Gastrocnemius medialis (tissue), 4 donors: ENCODE measurements around the gene FOS. TPM values are rescaled to one million over a fixed set of nuclear protein-coding genes. Genes with fewer than 3 reads are reported as not detected.

Source experiments
- ATAC-seq, 2 donors: fragments of 150-250 bp; one replicate each; pipeline ENCODE4 v1.9.1; 2016
- DNase-seq, 2 donors: peaks; one replicate each; pipeline ENCODE4 v3.0.0-alpha.2; 2019
- H3K27ac ChIP-seq, 4 donors: fragments of 200-600 bp; sonication (generic); 1 replicate in 1 of 4; 2 replicates in 3 of 4; pipeline ENCODE4 v1.5.1; 2016 to 2018; ENCODE audit warnings: mild to moderate bottlenecking in 2 of 4, moderate library complexity in 1 of 4
- H3K27me3 ChIP-seq, 3 donors: fragments of 200-600 bp; sonication (generic) in 2 of 3; 1 replicate in 1 of 3; 2 replicates in 2 of 3; pipeline versions ENCODE4 v1.5.1 to v1.6.0; 2016 to 2019; ENCODE audit warnings: mild to moderate bottlenecking in 1 of 3, moderate library complexity in 1 of 3
- H3K36me3 ChIP-seq, 2 donors: fragments of 200-600 bp; sonication (generic) in 1 of 2; one replicate each; pipeline ENCODE4 v1.5.1; 2017 to 2018
- H3K4me1 ChIP-seq, 2 donors: fragments of 200-600 bp; sonication (generic) in 1 of 2; one replicate each; pipeline ENCODE4 v1.5.1; 2016 to 2017; ENCODE audit warnings: mild to moderate bottlenecking in 2 of 2
- H3K4me3 ChIP-seq, 4 donors: fragments of 200-600 bp; sonication (generic) in 3 of 4; 1 replicate in 1 of 4; 2 replicates in 3 of 4; pipeline ENCODE4 v1.5.1; 2016 to 2019; ENCODE audit warnings: mild to moderate bottlenecking in 2 of 4
- H3K9me3 ChIP-seq, 3 donors: fragments of 200-600 bp; sonication (generic) in 2 of 3; 1 replicate in 1 of 3; 2 replicates in 2 of 3; pipeline ENCODE4 v1.5.1; 2016 to 2019
- POLR2A ChIP-seq, 2 donors: fragments of 450-650 bp; IDR thresholded peaks; one replicate each; pipeline ENCODE4 v1.6.1; 2017; ENCODE audit warnings: antibody characterized with exemption in 2 of 2, mild to moderate bottlenecking in 2 of 2, moderate library complexity in 2 of 2
- in situ Hi-C, 4 donors: fragments of 200-750 bp; cut with MboI; loops; one replicate each; pipeline versions ENCODE4 v1.15.0 to v1.8.0; 2017; ENCODE audit warnings: low sequenced_read_pairs in 4 of 4
- intact Hi-C: fragments of 100-400 bp; cut with DNase I; formaldehyde crosslinking; loops from one replicate; pipeline ENCODE4 v1.15.1; 2023; ENCODE audit warnings: low total_unique reads
- total RNA-seq, 4 donors: library from RNA; depleted of rRNA; stranded (reverse); fragments of >200 nt; gene quantifications; one replicate each; pipeline versions ENCODE4 v1.1.0 to v1.2.3, GENCODE V29; 2016
- TF ChIP-seq, protein P1 (sequence below), 5 experiments: fragments of 450-650 bp in 3 of 5; fragments of 200-600 bp in 2 of 5; sonication (generic) in 2 of 5; IDR thresholded peaks in 4 of 5; conservative IDR thresholded peaks in 1 of 5; 1 replicate in 4 of 5; 2 replicates in 1 of 5; pipeline ENCODE4 v1.5.1; 2016 to 2019; ENCODE audit warnings: antibody characterized with exemption in 5 of 5, mild to moderate bottlenecking in 3 of 5, moderate library complexity in 3 of 5

The FOS gene
- total RNA-seq, 4 donors from 2014 or later: 16.3 to 110 (median 53.5) TPM

DNA sequence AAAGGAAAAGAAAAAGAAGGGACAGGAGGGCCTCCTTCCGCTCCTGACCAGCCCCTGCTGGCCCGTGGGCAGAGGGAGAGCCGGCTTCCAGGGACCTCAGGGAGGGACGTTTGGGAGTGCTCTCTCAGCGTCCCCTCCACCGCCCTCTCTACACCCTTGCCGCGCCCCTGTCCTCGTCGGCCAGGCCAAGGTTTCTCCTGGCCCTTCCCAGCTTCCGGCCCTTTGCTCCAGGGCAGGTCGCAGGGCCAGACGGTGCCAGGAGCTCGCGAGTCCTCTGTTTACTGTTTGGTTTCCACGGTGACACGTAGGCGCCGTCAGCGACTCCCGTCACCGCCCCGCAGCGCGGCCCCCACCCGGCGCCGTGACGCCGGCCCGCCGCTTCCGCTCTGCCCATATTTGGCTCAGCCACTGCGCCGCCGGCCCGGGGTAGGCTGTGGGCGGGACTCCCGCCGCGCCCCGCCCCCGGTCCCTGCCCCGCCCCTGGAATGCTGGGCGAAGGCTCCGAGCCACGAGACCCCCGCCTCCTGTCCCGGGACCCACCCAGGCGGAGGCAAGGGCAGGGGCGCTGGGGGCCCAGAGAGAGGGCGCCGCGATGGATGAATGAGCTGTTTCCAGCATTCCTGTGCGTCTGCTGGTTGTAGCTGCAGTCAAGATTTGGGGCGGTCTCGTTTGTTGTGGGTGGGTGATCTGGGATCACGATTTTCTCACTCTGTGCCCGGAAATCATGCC lies 15.5 kb downstream of the FOS start:
- intact Hi-C loops: loop anchor here (1.0 to 2.0 kb wide), 4 partner anchors 17 to 118 kb away; partner anchors contain the start of gene TMED10
- peaks cover 22 to 24% of the 10 kb centered on the region in 2 donors for H3K4me1 ChIP-seq
- DNase-seq: peak; percentile 92 to 97

DNA sequence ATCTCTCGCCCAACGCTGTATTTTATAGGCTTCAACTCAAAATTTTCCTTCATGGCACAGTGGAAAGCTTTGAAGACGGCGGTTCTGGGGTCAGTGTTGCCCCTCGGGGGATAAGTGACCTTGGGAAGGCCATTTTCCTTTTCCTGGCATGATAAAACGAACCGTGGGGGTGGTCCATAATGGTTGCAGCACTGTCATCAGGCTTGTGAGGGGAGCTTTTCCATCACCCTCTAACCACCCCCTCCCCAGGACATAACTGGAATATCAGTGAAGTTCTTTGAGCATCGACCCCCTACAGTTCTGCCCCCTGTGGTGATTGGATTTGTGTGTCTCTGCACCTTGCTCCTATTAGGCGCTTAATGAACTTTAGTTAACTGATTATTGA lies 16.0 kb downstream of the FOS start:
- Histone ChIP-seq H3K27me3 (no peaks in the 10 kb centered on the region), H3K9me3 (no peaks in the 10 kb centered on the region), H3K4me3 (peak overlapping the region; percentile 66 to 83 (median 74)), H3K4me1 (peaks cover 22 to 24% of the 10 kb centered on the region in 2 donors), H3K27ac (peak overlapping the region; percentile 85 to 96 (median 94)), H3K36me3 (no peaks in the 10 kb centered on the region)
- DNase-seq (no peak), ATAC-seq (peak in 1 of 2 donors; percentile 4)
- TF ChIP-seq, protein P1, sequence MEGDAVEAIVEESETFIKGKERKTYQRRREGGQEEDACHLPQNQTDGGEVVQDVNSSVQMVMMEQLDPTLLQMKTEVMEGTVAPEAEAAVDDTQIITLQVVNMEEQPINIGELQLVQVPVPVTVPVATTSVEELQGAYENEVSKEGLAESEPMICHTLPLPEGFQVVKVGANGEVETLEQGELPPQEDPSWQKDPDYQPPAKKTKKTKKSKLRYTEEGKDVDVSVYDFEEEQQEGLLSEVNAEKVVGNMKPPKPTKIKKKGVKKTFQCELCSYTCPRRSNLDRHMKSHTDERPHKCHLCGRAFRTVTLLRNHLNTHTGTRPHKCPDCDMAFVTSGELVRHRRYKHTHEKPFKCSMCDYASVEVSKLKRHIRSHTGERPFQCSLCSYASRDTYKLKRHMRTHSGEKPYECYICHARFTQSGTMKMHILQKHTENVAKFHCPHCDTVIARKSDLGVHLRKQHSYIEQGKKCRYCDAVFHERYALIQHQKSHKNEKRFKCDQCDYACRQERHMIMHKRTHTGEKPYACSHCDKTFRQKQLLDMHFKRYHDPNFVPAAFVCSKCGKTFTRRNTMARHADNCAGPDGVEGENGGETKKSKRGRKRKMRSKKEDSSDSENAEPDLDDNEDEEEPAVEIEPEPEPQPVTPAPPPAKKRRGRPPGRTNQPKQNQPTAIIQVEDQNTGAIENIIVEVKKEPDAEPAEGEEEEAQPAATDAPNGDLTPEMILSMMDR (IDR thresholded peaks at IDR 0.05 in 4 of 5, conservative IDR thresholded peaks at IDR 0.05 in 1 of 5): peak in 1 of 5 experiments; percentile 37
- no peak for TF ChIP-seq POLR2A (IDR thresholded peaks at IDR 0.05)
- in situ Hi-C loops (loop anchor here in 1 of 4 donors (10.0 kb wide), 1 partner anchor 60 kb away; no protein-coding TSS in a partner anchor), intact Hi-C loops (loop anchor here (1.0 to 2.0 kb wide), 4 partner anchors 17 to 118 kb away; partner anchors contain the start of gene TMED10)

More for the DNA sequence above, 15.5 kb downstream of the FOS start:
- ATAC-seq: peak; percentile 79 to 85
- no peaks in the 10 kb centered on the region for H3K36me3 ChIP-seq
- no peaks in the 10 kb centered on the region for H3K9me3 ChIP-seq
- H3K27me3 ChIP-seq: no peaks in the 10 kb centered on the region
- peak; percentile 50 to 75 for TF ChIP-seq POLR2A (IDR thresholded peaks at IDR 0.05)
- TF ChIP-seq, protein P1 (IDR thresholded peaks at IDR 0.05 in 4 of 5, conservative IDR thresholded peaks at IDR 0.05 in 1 of 5): no peak
- in situ Hi-C loops: loop anchor here in 1 of 4 donors (10.0 kb wide), 1 partner anchor 59 kb away; no protein-coding TSS in a partner anchor
- H3K4me3 ChIP-seq: peak overlapping the region; percentile 66 to 83 (median 74)
- H3K27ac ChIP-seq: peak overlapping the region; percentile 85 to 96 (median 94)

- DNase-seq (peak; percentile 54 to 72), ATAC-seq (peak; percentile 30 to 38)
- H3K9me3 ChIP-seq: no peaks in the 10 kb centered on the region
- peak overlapping the region; percentile 85 to 96 (median 94) for H3K27ac ChIP-seq
- intact Hi-C loops: loop anchor here (2.0 kb wide), 1 partner anchor 56 kb away; no protein-coding TSS in a partner anchor
- H3K36me3 ChIP-seq: no peaks in the 10 kb centered on the region
- no peaks in the 10 kb centered on the region for H3K27me3 ChIP-seq
- in situ Hi-C loops: loop anchor here in 1 of 4 donors (10.0 kb wide), 1 partner anchor 60 kb away; no protein-coding TSS in a partner anchor
- peak overlapping the region; percentile 66 to 83 (median 74) for H3K4me3 ChIP-seq
- TF ChIP-seq POLR2A (IDR thresholded peaks at IDR 0.05): no peak
- TF ChIP-seq, protein P1 (IDR thresholded peaks at IDR 0.05 in 4 of 5, conservative IDR thresholded peaks at IDR 0.05 in 1 of 5): no peak
- H3K4me1 ChIP-seq: peaks cover 22 to 24% of the 10 kb centered on the region in 2 donors
These were observed 16.4 kb downstream of the FOS start for GRCh38 chr14:75295061-75295461.

GRCh38 chr14:75295491-75296345 lies 17.1 kb downstream of the FOS start:
- H3K9me3 ChIP-seq: no peaks in the 10 kb centered on the region
- ATAC-seq (peak; percentile 44 to 48), DNase-seq (peak; percentile 68 to 78)
- in situ Hi-C loops: loop anchor here in 1 of 4 donors (10.0 kb wide), 1 partner anchor 61 kb away; no protein-coding TSS in a partner anchor
- H3K27me3 ChIP-seq: no peaks in the 10 kb centered on the region
- intact Hi-C loops: loop anchor here (1.0 to 2.0 kb wide), 2 partner anchors 57 to 163 kb away; no protein-coding TSS in a partner anchor
- no peaks in the 10 kb centered on the region for H3K36me3 ChIP-seq
- peak overlapping the region; percentile 85 to 96 (median 94) for H3K27ac ChIP-seq
- H3K4me1 ChIP-seq: peaks cover 22 to 24% of the 10 kb centered on the region in 2 donors
- TF ChIP-seq POLR2A (IDR thresholded peaks at IDR 0.05): peak in 1 of 2 donors; percentile 25
- TF ChIP-seq, protein P1 (IDR thresholded peaks at IDR 0.05 in 4 of 5, conservative IDR thresholded peaks at IDR 0.05 in 1 of 5): peak; percentile 97 to 100 (median 99)
- peak overlapping the region; percentile 66 to 83 (median 74) for H3K4me3 ChIP-seq
